ENCODE measurements around the gene PIP4K2A. TPM values are rescaled to one million over a fixed set of nuclear protein-coding genes. Genes with fewer than 3 reads are reported as not detected.

Gene PIP4K2A
- total and polyA plus RNA-seq, 12 donors = 12.3 to 70.6 (median 28.5) TPM

DNA sequence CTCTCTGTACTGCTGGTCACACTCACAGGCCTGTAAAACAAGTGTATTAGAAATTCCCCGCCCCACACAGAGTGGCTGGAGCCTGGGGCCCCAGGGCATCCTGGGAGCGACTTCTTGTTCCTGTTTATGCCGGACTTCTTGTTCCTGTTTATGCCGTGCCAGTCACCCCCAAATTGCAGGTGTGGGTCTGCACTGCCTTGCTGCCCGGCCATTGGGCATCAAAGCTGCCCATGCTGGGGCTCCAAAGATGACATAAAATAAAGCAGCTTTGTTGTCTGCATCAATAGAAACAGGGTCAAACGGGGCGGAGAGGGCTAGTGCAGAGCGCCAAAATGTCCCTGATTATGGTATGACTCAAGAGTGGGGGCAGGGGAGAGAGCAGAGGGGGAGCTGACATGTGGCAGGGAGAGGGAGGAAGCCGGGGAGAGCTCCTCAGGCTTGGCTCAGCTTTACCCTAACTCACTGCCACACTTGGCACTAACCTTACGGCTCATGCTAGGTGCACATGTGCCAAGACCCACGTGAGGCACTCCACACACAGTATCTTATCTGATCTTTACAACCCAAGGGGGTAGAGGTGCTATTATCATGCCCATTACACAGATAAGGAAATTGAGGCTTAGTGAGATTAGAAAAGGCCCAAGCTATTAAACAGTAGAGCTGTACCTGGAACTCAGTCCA, 98.4 kb downstream of the PIP4K2A start:
- Histone ChIP-seq H3K27ac (peak overlapping the region in 4 of 5 donors; percentile 49 to 85 (median 70)), H3K9me3 (replicated peaks in 1 of 3) (no peaks in the 10 kb centered on the region), H3K4me3 (peak overlapping the region in 1 of 4 donors; percentile 27), H3K27me3 (no peaks in the 10 kb centered on the region), H3K4me1 (replicated peaks in 1 of 2) (peaks cover 31 to 62% of the 10 kb centered on the region in 2 donors), H3K36me3 (replicated peaks in 1 of 2) (no peaks in the 10 kb centered on the region)
- 36 to 46% (median 41%) methylated on average over 11 of the region's 11 CpGs for WGBS, 4 donors
- intact Hi-C loops (cut with DNase I) = loop anchor here (10.0 kb wide), 1 partner anchor 99 kb away; the partner anchor contains the start of gene PIP4K2A (in 2 of the 2)
- no peak for TF ChIP-seq POLR2A (IDR thresholded peaks at IDR 0.05)
- TF ChIP-seq, protein P1, sequence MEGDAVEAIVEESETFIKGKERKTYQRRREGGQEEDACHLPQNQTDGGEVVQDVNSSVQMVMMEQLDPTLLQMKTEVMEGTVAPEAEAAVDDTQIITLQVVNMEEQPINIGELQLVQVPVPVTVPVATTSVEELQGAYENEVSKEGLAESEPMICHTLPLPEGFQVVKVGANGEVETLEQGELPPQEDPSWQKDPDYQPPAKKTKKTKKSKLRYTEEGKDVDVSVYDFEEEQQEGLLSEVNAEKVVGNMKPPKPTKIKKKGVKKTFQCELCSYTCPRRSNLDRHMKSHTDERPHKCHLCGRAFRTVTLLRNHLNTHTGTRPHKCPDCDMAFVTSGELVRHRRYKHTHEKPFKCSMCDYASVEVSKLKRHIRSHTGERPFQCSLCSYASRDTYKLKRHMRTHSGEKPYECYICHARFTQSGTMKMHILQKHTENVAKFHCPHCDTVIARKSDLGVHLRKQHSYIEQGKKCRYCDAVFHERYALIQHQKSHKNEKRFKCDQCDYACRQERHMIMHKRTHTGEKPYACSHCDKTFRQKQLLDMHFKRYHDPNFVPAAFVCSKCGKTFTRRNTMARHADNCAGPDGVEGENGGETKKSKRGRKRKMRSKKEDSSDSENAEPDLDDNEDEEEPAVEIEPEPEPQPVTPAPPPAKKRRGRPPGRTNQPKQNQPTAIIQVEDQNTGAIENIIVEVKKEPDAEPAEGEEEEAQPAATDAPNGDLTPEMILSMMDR (IDR thresholded peaks at IDR 0.05) = no peak
- DNase-seq = peak; percentile 46 to 86 (median 77)

GRCh38 chr10:22615101-22615500, 99.3 kb downstream of the PIP4K2A start:
- Histone ChIP-seq H3K36me3 (replicated peaks in 1 of 2) (no peaks in the 10 kb centered on the region), H3K9me3 (replicated peaks in 1 of 3) (no peaks in the 10 kb centered on the region), H3K27me3 (no peaks in the 10 kb centered on the region), H3K4me3 (no peak overlapping the region), H3K4me1 (replicated peaks in 1 of 2) (peaks cover 27 to 54% of the 10 kb centered on the region in 2 donors), H3K27ac (peak overlapping the region in 1 of 5 donors; percentile 61)
- DNase-seq = no peak
- TF ChIP-seq, protein P1 (IDR thresholded peaks at IDR 0.05) = no peak
- no peak for TF ChIP-seq POLR2A (IDR thresholded peaks at IDR 0.05)
- 94 to 98% (median 96%) methylated on average over 2 of the region's 2 CpGs for WGBS, 4 donors
- intact Hi-C loops (cut with DNase I) = loop anchor here (10.0 kb wide), 1 partner anchor 100 kb away; the partner anchor contains the start of gene PIP4K2A (in 2 of the 2)

- H3K36me3 ChIP-seq (replicated peaks in 1 of 2) = no peaks in the 10 kb centered on the region
- no peak overlapping the region for H3K27ac ChIP-seq
- no peak for DNase-seq
- H3K27me3 ChIP-seq = no peaks in the 10 kb centered on the region
- peaks cover 9 to 33% of the 10 kb centered on the region in 2 donors for H3K4me1 ChIP-seq (replicated peaks in 1 of 2)
- WGBS, 4 donors = 83 to 96% (median 87%) methylated on average over 6 of the region's 6 CpGs
- intact Hi-C loops (cut with DNase I) = loop anchor here (10.0 kb wide), 1 partner anchor 102 kb away; the partner anchor contains the start of gene PIP4K2A (in 2 of the 2)
- no peak overlapping the region for H3K4me3 ChIP-seq
- no peak for TF ChIP-seq POLR2A (IDR thresholded peaks at IDR 0.05)
- TF ChIP-seq, protein P1 (IDR thresholded peaks at IDR 0.05) = no peak
- no peaks in the 10 kb centered on the region for H3K9me3 ChIP-seq (replicated peaks in 1 of 3)
Observed at GRCh38 chr10:22613011-22613410, 101.4 kb downstream of the PIP4K2A start.

DNA sequence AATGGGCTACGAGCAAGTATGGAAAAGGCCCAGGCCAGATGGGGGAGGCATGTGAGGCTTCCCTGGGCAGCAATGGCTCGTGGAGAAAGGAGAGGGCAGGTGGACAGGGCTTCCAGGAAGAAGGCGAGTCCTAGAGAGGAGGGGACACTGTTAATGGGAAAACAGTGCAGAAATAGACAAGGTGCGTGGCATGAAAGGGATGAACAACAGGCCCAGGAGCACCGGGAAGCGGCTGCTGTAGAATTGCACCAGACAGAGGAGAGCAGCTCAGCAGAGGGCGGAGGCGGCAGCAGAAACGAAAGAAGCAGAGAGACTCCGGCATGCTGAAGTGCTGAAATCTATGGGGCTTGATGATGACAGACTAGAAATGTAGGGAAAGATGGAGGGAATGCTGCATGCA, 102.1 kb downstream of the PIP4K2A start:
- intact Hi-C loops (cut with DNase I) = loop anchor here (10.0 kb wide), 1 partner anchor 102 kb away; the partner anchor contains the start of gene PIP4K2A (in 2 of the 2)
- no peak overlapping the region for H3K4me3 ChIP-seq
- H3K27me3 ChIP-seq = no peaks in the 10 kb centered on the region
- WGBS, 4 donors = 85 to 96% (median 94%) methylated on average over 10 of the region's 10 CpGs
- no peaks in the 10 kb centered on the region for H3K36me3 ChIP-seq (replicated peaks in 1 of 2)
- H3K9me3 ChIP-seq (replicated peaks in 1 of 3) = no peaks in the 10 kb centered on the region
- H3K27ac ChIP-seq = no peak overlapping the region
- no peak for TF ChIP-seq POLR2A (IDR thresholded peaks at IDR 0.05)
- TF ChIP-seq, protein P1 (IDR thresholded peaks at IDR 0.05) = no peak
- peaks cover 2 to 31% of the 10 kb centered on the region in 2 donors for H3K4me1 ChIP-seq (replicated peaks in 1 of 2)
- no peak for DNase-seq
